IMR-90 (cell line): ENCODE measurements around the gene ARHGEF16.

ENCODE experiments used
- CEBPB ChIP-seq: IDR thresholded peaks from 2 replicates; pipeline ENCODE4 v1.6.1; 2012; ENCODE audit warnings: low read depth, low read length, improper control_type of control experiment
- CTCF ChIP-seq: conservative IDR thresholded peaks from 2 replicates; pipeline ENCODE4 v1.5.1; 2012; ENCODE audit warnings: mild to moderate bottlenecking, low read depth, low read length, improper control_type of control experiment
- FOS ChIP-seq: fragments of 150-350 bp; IDR thresholded peaks from 2 replicates; pipeline ENCODE4 v1.6.1; 2016; ENCODE audit warnings: low read depth, low read length
- POLR2A ChIP-seq: IDR thresholded peaks from 2 replicates; pipeline ENCODE4 v1.6.1; 2012; ENCODE audit warnings: mild to moderate bottlenecking, low read depth, low read length
- RCOR1 ChIP-seq: IDR thresholded peaks from 2 replicates; pipeline ENCODE4 v1.6.1; 2012; ENCODE audit warnings: mild to moderate bottlenecking, low read length, improper control_type of control experiment; ENCODE audit not compliant: insufficient replicate concordance
- RFX5 ChIP-seq: IDR thresholded peaks from 2 replicates; pipeline ENCODE4 v1.8.0; 2012; ENCODE audit warnings: low read depth, mild to moderate bottlenecking, low read length, moderate library complexity

GRCh38 chr1:3496916-3497315, 42.5 kb downstream of the ARHGEF16 start:
- TF ChIP-seq CTCF (no peak), POLR2A (no peak), CEBPB (no peak), RCOR1 (no peak), FOS (no peak), RFX5 (no peak)
